HG02571 (cell line): Measurements from ENCODE around the gene TSHZ2.
"Not testable (repeated sequence)": the region's sequence is repeated elsewhere in the genome, so short reads cannot be mapped to it uniquely, and the experiment has no call there.

Experiments used
- ATAC-seq: cut with Tn5 transposase; IDR thresholded peaks from one replicate; pipeline ENCODE4 v1.9.1; 2021; ENCODE audit warnings: mild to moderate bottlenecking, moderate library complexity; ENCODE audit not compliant: unreplicated experiment

Gene TSHZ2

DNA sequence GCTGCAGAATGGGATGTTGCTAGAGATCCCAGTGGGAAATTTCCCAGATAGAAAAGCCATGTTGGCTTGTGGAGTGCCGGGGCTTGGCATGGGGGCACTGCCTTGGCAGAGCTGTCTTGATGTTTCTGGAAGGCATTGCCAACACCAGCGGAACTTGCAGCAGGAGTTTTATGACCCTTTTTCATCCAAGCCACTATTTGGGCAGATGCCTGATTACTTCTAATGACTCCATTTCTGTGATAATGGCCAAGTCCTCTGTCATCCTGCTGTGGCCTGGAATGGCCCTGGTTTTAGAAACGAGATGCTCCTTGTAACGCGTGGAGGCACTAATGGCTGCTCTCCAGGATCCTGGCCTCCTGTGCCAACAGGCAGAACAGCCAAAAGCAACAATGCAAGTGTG is 392.5 kb downstream of the TSHZ2 start:
- ATAC-seq: no peak

DNA sequence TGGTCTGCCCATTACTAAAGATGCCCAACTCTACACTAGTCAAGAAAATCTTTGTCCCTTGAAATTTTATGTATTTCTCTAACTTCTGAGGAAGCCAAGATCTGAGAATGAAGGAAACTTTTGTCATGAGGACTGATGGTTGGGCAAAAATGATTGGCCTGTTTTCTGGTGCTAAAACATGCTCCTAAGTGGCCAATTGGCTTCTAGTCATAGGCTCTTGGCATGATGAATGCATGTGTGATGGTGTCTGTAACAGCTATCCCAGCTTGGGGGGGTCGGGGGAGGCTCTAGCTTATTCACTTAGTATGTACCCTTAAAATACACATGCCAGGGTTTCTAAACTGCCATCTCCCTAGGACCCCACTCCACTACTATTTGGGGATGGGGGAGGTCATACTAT is 392.9 kb downstream of the TSHZ2 start:
- ATAC-seq: no peak

DNA sequence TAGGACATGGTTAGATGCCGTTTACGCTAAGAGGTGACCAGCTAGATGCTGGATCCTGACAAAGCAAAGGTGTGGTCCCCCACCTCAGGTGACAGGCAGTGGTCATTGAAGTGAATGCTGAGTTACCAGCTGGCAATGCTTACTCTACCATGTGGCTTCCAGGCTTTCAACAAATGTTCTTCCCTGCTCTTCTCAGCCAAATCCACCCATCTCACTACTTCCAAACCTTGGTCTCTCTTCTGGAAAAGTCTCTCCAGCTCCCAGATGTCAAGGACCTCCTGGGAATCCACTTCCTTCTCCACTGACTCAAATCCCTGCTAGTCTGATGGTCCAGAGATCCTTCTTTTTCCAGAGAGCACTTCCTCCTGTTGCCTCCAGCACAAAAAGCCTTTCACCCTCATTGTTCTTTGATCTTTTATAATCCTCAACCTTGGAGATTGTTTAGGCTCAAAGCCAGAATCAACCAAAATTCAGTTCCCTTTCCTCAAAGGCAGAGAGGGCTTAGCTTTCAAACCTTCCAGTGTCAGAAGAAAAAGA is 393.4 kb downstream of the TSHZ2 start:
- ATAC-seq: no peak

DNA sequence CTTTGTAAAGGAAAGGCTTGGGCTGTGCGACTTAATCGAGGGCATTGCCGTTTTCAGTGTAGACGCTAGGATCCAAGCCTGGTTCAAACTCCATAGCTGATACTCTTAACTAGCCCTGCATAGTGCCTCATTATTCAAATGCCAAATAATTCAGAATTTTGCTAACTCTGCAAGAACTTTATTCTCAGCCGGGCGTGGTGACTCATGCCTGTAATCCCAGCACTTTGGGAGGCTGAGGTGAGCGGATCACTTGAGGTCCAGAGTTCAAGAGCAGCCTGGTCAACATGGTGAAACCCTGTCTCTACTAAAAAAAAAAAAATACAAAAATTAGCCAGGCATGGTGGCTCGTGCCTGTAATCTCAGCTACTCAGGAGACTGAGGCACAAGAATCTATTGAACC is 394.8 kb downstream of the TSHZ2 start:
- ATAC-seq: not testable (repeated sequence)

DNA sequence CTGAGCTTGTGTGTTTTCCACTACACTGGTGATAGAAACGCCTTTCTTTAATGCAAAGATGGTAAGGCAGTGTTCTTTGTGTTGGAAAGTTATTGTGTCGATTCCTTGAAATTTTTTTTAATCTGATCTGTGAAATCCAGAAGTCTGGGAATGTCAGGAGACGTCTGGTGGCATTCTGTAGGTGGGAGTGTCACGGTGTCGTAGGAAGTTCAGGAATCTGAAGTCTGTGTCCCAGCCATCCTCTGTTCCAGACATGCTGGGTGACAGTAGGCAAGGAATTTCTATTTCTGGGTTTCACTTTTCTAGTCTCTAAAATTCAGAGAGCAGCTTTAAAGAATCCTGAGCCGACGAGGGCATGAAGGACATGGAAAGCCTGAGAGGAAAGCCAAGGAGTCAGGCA is 397.7 kb downstream of the TSHZ2 start:
- ATAC-seq: no peak

DNA sequence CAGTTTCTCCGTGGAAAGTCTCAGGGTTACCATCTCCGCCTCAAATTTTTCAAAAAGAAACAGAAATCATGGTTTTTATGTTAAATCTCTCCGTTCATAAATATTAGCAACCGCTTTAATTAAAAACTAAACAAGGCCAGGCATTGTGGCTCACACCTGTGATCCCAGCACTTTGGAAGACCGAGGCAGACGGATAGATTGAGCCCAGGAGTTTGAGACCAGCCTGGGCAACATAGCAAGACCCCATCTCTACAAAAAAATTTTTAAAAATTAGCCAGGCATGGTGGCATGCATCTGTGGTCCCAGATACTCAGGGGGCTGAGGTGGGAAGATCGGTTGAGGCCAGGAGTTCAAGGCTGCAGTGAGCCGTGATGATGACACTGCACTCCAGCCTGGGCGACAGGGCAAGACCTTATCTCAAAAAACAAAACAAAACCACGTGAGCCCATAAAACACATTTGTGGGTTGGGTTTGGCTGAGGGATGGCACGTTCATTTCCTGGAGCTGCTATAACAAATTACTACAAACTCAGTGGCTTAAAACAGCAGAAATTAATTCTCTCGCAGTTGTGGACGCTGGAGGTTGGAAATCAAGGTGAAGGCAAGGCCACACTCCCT is 398.3 kb downstream of the TSHZ2 start:
- no peak for ATAC-seq

DNA sequence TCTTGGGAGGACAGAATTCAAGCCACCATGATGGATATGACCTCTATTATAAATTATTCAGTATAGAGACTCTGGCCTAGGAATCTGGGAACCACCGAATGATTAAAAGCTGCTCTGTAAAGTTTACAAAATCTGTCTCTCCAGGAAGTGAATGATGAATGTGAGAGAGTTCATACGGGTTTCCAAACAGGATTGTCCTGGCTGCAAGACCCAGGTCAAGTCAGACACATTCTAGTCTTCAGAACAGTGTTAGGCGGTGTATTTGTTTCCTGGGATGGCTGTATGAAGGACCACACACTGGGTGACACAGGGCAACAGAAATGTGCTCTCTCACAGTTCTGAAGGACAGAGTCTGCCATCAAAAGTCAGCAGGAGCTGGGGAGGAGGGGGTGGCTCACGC is 399.1 kb downstream of the TSHZ2 start:
- no peak for ATAC-seq

DNA sequence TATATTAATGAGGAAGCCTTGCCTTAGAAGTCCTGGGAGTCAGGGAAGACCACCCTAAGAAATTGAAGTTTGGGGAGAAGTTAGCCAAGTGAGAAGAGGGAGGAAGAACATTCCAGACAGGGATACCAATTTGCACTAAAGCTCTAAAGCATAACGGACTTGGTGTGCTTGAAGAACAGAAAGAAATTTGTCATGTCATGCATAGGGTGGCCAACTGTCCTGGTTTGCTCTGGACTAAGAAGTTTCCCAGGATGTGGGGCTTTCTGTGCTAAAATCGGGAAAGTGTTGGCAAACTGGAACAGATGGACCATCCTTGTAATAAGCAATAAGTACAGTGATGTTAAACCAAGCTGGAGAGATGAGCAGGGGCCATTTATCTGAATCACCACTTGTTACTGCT is 403.9 kb downstream of the TSHZ2 start:
- no peak for ATAC-seq

DNA sequence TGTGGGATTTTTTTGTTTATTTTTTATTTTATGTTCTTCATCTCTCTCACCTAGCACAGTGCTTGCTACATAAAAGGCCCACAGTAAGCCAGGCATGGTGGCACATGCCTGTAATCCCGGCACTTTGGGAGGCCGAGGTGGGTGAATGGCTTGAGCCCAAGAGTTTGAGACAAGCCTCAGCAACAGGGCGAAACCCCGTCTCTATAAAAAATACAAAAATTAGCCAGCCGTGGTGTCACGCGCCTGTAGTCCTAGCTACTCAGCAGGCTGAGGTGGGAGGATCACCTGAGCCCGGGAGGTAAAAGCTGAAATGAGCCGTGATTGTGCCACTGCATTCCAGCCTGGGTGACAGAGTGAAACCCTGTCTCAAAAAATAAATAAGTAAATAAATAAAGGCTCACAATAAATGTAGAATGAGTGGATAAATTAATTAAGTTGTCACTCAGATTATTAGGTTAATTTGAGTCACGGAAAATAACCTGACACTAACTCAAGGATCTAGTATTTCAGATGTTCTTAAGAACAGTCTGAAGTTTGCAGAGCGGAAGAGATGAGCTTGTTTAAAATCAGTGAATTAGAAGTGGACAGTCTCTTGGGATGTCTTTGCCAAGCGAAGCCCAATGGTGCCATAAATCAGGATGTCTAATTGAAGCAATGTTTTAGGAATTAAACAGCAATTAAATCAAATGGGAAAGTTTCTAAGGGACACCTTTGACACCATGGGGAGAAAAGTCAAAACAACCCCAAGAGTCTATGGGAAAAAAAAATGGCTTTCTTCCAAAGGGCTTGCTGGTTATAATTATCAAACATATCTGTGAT is 407.1 kb downstream of the TSHZ2 start:
- ATAC-seq: no peak

DNA sequence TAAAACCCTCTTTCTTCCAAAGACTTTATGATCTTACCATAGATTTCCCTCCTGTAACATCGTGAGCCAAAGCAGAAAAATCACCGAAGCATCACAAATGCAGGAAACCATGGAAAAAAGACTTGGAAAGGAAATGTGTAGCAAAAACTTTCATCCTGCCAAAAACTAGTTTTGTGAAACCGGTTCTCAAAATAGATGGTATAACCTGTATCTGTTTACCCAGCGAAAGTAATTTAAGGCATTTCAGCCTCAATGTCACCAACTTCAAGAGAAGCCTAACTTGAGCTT is 407.6 kb downstream of the TSHZ2 start:
- ATAC-seq: no peak

DNA sequence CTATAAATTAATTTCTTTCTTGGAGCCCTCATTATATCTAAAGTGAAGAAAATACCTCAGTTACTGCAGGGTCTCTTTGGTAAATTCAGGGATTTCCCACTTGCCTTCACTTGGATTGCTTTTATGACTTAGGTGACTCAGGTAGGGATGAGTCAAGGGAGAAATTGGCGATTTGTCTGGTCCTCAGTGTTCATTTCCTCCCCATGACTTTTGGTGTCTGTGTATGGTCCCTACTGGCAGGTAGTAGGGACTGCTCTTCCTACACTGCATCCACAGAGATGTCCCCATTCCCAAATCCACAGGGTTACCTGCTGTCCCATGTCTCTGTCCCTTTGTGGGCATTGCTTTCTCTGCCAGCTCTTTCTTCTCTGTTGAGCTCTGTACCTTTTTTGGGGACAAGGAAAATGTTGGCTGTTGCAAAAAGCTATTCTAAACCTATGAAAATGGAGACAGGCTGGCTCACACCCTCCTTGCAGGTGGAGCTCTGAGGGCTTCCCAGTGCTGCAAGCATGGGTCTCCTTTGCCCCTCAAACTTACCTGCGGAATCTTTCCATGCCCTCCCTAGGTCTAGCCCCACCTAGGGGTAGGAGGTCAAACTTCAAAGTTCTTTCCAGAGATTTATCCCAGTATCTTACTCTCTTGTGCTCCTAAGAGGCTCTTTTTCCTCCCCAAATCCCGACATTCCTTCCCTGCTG is 409.6 kb downstream of the TSHZ2 start:
- no peak for ATAC-seq

DNA sequence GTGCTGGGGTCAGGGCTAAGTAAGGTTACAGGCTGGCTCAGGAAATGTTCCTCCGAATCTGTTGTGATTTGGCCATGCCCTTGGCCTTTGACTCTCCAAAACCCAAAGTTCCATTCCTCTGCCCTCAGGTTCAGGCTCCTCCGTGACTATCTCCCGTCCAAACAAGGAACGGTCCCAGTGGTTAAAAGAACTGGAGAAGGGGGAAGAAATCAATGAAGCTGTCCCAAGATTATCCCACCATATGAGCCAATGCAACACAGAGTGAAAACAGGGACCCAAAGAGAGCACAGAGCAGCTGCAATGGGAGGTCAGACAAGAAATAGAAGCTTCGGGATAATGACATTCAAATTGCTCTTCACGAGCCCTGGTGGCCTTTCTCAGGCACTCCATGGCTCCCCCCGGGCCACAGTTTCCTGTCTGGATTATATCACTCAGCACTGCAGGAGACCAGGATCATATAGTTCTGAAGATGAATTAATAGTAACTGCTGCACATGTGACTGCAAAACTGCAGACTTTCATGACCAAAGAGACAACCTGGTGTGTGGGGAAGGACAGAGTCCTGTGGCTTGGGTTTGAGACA is 410.2 kb downstream of the TSHZ2 start:
- no peak for ATAC-seq

DNA sequence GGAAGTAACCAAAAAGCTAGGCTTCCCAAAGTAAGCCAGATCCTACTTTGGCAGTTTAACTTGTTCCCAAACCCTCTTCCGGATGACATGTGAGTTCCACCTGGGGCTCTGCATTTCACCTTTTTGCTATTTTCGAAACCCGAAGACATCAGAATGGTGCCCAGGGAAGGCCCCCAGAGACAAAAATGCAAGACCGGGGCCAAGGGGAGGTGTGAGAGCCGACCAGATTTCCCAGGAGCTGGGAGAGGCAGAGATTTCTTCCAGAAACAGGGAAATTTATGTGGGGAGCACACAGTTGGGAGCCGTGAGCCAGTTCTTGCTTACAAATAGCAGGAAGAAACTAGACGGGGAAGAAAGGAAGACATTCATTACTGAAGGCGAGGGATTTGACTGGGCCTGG is 411.8 kb downstream of the TSHZ2 start:
- no peak for ATAC-seq

DNA sequence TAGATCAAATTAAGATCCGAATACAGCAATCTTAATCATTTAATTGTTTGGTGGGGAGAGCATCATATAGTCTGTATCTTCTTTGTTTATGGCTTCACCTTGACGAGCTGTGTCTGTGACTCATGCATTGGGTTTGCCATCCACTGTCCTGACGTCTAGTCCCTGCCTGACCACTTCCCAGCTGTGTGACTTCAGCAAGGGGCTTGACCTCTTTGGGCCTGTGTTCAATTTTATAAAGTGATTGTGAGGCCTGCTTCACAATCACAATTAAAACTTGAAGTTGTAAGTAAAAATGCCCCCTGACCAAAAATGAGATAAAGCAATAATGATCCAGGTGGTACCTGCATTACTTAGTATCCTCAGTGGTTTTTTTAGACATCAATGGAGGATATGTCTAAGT is 412.2 kb downstream of the TSHZ2 start:
- ATAC-seq: no peak

DNA sequence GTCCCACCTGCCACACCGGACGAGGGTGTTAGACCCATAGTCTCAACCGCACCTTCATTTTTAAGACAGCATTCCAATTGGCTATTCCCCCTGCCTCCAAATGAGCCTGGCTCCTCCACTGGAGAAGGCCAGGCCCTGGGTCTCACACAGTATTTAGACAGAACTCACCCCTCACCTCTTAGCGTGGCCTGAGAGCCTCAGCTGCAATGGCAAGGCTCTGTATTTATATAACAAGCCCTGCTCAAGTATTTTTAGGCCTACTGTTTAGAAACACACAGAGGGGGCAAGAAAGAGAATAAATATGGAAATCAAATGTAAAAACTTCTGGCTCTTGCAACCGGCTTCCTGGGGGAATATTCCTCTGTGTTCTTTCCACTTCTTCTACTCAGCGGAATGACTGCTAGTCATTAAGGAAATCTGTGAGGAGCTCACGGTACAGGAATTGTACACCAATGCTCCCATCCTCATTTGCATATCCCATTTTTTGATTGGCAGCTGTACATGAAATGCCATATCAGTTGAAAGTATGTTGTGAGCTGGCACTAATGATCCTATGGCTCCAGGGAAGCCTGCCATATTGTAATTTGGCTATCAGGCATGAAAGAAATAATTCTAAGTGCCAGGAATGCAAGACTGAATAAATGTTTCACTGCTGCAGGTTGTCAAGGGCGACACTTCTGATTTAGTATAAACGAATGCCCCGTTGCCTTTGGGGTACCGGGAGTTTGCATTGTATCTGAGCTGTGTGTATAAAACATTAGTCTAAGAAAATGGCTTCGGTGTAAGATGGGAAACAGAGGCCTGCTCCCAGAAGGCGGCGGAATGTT is 414.0 kb downstream of the TSHZ2 start:
- no peak for ATAC-seq

DNA sequence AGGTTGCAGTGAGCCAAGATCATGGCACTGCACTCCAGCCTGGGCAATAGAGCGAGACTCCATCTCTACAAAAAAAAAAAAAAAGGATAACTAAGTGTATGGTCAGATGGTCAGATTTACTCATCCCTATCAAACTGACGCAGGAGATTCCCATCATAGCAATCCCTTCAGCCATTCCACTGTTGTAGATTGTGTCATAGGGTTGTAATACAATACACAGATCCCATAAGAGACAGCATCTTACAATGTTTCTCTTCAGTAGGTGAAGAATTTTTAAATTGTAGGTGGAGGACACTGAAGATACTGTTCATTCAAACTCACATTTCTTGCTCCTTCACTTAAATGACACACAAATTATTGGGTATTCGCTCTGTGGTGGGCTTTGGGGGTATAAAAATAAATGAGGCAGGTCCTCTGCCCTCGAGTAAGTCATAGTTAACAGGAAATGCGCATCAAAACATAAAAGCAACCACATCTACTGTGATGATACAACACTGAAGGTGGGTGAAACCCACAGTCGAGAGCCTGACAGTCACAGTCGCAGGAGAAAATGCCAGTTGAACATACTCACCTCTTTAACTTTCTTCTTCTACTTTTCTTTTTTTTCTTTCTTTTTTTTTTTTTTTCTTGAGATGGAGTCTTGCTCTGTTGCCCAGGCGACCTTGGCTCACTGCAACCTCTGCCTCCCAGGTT is 416.0 kb downstream of the TSHZ2 start:
- no peak for ATAC-seq

DNA sequence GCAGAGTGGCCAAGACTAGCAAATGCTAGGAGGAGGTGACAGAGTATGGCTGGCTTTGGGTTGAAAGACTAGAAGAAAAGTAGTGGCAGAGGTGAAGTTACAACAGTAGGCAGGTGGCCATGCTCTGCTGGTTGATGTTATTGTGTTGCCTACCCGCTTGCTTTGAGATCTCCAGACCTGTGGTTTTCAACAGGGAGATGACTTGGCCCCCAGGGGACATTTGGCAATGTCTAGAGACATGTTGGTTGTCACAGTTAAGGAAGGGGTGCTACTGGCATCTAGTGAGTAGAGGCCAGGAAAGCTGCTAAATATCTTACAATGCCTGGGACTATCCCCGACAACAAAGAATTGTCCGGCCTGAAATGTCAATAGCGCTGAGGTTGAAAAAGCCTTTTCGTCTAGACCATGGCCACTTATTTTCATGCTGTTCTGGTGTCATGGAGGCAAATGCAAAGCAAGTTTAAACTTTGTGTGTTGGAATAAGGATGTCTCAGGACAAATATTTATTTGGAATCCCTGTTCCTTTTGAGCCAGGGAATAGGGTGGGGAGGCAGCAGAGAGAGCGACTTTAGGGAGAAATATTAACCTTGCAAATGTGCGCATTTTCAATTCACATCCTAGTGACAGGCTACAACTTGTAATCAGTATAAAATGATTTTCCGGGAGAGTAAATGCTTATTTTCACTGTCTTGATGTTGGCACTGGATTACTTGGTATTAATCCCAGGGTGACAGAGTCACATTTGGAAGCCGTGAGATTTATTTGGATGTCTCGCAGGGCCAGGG is 417.6 kb downstream of the TSHZ2 start:
- no peak for ATAC-seq

DNA sequence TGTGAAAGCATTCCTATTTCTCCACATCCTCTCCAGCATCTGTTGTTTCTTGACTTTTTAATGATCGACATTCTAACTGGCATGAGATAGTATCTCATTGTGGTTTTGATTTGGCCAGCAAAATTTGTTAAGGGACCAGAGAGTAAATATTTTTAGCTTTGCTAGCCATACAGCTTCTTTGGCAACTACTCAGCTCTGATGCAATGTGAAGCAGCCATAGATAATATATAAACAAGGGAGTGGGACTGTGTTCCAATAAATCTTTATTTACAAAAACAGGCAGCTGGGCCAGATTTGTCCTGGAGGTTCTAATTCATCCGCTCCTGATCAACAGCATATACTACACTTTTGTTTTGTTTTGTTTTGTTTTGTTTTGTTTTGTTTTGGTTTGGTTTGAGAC is 418.6 kb downstream of the TSHZ2 start:
- no peak for ATAC-seq

DNA sequence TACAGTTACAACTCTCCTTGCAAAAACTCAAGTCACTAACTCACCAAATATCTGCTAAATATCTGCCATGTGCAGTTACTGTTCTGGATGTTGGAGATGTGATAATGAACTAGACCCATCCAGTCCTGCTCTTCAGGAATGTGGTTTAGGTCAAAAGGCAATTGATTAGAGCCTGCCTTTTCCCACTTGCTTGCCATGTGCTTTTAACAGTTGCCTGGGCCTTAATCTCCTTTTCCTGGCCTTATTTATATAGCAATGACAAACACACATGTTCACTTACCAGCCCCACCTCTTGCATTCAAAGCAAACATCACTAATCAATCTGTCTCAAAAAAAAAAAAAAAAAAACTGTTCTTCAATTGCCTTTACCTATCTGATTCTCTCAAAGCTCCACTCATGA is 422.3 kb downstream of the TSHZ2 start:
- no peak for ATAC-seq
